Mucosa of stomach (tissue), 1 donor: ENCODE results near the gene TRANK1.
"Not testable (repeated sequence)": the region's sequence is repeated elsewhere in the genome, so short reads cannot be mapped to it uniquely, and the experiment has no call there.

ENCODE experiments used
- H3K27me3 ChIP-seq: one replicate; pipeline ENCODE4 v1.7.0; 2013; ENCODE audit warnings: mild to moderate bottlenecking, low read length; ENCODE audit not compliant: control insufficient read depth, insufficient read depth
- H3K36me3 ChIP-seq: one replicate; pipeline ENCODE4 v1.7.0; 2013; ENCODE audit warnings: low read length; ENCODE audit not compliant: control insufficient read depth, insufficient read depth
- H3K4me1 ChIP-seq: one replicate; pipeline ENCODE4 v1.7.0; 2013; ENCODE audit warnings: mild to moderate bottlenecking, low read length; ENCODE audit not compliant: control insufficient read depth, insufficient read depth
- H3K4me3 ChIP-seq: one replicate; pipeline ENCODE4 v1.7.0; 2013; ENCODE audit warnings: low read length
- H3K9ac ChIP-seq: one replicate; pipeline ENCODE4 v1.7.0; 2013; ENCODE audit warnings: mild to moderate bottlenecking, low read length, moderate library complexity
- H3K9me3 ChIP-seq: one replicate; pipeline ENCODE4 v1.7.0; 2013; ENCODE audit warnings: mild to moderate bottlenecking, low read length, moderate library complexity; ENCODE audit not compliant: control insufficient read depth
- donor health status: Pancreatic carcinoma.

Gene TRANK1

DNA sequence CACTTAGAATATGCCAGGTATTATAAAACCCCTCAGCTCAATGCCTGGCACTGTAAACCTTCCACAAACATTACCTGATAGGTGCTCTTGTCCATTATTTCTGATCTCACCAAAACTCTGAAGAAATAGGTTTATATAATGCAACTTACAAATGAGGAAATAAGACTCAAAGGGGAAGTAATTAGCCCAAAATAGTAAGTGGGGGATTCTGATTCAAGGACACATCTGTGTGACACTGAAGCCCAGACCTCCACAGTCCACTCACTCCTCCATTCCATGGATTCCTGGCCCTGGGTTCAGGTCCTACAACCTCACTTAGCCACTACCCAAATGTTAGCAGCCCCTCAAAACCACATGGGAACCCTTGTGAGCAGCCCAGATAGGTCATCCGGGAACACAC, 49.9 kb downstream of the TRANK1 start:
- H3K27me3 ChIP-seq = no peaks in the 10 kb centered on the region
- H3K36me3 ChIP-seq = peaks cover 4% of the 10 kb centered on the region
- no peaks in the 10 kb centered on the region for H3K9me3 ChIP-seq
- no peak overlapping the region for H3K9ac ChIP-seq
- H3K4me3 ChIP-seq = no peak overlapping the region
- no peaks in the 10 kb centered on the region for H3K4me1 ChIP-seq

DNA sequence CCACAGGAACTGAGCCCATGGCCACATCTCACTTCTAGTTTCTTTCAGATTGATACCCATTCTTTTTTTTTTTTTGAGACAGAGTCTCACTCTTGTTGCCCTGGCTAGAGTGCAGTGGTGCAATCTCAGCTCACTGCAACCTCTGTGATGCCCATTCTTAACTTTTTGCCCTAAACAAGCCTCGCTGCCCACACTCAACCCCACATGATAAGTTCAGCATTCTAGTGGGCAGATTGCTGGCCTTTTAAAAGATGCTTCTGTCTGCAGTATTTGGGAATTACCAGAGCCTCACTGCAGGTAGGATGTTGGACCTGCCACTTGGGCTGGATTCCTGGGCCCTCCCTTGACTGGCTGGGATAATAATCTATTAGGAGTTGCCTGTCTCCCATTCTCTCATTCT, 51.0 kb downstream of the TRANK1 start:
- Histone ChIP-seq H3K27me3 (no peaks in the 10 kb centered on the region), H3K4me3 (no peak overlapping the region), H3K4me1 (no peaks in the 10 kb centered on the region), H3K9ac (no peak overlapping the region), H3K9me3 (no peaks in the 10 kb centered on the region), H3K36me3 (peaks cover 4% of the 10 kb centered on the region)

DNA sequence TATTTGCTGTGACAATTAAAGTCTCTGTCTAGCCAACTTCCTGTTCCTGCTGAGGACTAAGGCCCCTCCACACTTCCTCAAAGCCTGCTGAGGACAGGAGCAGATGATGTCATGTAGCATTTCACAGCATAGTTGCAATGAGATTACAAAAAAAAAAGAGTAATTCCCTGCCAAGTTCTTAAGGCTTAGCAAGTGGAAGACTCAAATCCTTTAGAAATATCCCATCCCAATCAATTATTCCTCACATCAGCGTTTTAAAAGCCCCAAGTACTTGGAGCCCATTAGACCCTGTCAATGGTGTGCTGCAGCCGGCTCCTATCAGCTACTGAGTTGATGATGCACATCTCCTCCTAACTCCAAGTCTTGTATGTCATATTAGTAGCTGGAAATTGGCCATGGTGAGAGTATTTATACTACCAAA, 51.7 kb downstream of the TRANK1 start:
- peaks cover 4% of the 10 kb centered on the region for H3K36me3 ChIP-seq
- H3K27me3 ChIP-seq = no peaks in the 10 kb centered on the region
- no peak overlapping the region for H3K9ac ChIP-seq
- H3K4me3 ChIP-seq = no peak overlapping the region
- no peaks in the 10 kb centered on the region for H3K9me3 ChIP-seq
- H3K4me1 ChIP-seq = no peaks in the 10 kb centered on the region

DNA sequence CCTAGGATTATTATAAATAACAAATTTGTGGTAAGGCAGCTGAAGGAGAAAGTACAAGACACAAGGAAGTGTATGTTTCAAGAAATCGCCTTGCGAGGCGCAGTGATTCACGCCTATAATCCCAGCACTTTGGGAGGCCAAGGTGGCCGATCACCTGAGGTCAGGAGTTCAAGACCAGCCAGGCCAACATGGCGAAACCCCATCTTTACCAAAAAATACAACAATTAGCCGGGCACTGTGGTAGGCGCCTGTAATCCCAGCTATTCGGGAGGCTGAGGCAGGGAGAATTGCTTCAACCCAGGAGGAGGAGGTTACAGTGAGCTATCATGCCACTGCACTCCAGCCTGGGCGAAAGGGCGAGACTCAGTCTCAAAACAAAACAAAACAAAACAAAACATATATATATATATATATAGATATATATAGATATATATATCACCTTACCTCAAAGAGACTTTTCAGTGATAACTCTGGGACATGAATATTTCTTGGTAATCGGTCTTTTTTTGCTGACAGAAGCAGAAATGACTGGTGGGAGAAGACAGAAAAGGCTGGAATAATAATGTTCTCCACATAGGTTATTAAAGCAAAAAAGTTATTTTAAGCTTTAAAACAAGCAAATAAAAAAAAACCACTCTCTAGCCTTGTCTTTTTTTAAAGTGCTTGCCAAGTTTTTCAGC, 52.3 kb downstream of the TRANK1 start:
- Histone ChIP-seq H3K9me3 (no peaks in the 10 kb centered on the region), H3K36me3 (peaks cover 4% of the 10 kb centered on the region), H3K4me3 (no peak overlapping the region), H3K27me3 (no peaks in the 10 kb centered on the region), H3K4me1 (no peaks in the 10 kb centered on the region), H3K9ac (no peak overlapping the region)

DNA sequence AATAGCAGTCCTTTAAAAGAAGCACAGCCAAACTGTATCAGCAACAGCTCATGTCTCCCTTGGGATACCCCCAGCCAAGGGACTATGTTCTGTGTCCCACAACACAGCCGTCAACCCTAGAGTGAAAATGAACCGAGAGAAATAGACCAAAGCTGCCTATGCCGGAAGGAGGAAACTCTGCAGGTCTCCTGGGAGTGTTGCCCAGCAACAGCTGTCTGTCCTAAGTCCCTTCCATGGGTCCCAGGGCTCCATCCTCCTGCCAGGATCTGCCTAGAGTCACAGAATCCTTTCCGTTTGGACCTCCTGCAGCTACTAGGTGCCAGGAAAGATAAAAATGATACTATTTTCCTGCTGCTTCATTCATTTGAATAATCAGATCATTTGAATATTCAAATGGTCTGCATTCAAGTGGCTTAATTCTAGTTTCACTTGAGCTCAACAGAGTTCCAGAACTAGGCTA, 53.1 kb downstream of the TRANK1 start:
- Histone ChIP-seq H3K27me3 (no peaks in the 10 kb centered on the region), H3K9ac (no peak overlapping the region), H3K4me1 (no peaks in the 10 kb centered on the region), H3K9me3 (no peaks in the 10 kb centered on the region), H3K36me3 (peaks cover 4% of the 10 kb centered on the region), H3K4me3 (no peak overlapping the region)

DNA sequence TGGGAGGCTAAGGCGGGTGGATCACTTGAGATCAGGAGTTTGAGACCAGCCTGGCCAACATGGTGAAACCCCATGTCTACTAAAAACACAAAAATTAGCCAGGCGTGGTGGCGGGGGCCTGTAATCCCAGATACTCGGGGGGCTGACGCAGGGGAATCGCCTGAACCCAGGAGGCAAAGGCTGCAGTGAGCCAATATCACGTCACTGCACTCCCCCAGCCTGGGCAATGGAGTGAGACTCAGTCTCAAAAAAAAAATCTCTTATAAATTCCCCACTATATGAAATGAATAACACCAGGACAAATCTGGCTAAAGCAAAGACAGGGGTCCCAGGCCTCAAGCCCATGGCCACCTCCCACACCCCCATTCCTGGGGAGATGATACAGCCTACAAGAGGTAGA, 53.8 kb downstream of the TRANK1 start:
- H3K4me1 ChIP-seq, H3K9me3 ChIP-seq, H3K9ac ChIP-seq, H3K27me3 ChIP-seq, H3K36me3 ChIP-seq, H3K4me3 ChIP-seq: not testable (repeated sequence)

DNA sequence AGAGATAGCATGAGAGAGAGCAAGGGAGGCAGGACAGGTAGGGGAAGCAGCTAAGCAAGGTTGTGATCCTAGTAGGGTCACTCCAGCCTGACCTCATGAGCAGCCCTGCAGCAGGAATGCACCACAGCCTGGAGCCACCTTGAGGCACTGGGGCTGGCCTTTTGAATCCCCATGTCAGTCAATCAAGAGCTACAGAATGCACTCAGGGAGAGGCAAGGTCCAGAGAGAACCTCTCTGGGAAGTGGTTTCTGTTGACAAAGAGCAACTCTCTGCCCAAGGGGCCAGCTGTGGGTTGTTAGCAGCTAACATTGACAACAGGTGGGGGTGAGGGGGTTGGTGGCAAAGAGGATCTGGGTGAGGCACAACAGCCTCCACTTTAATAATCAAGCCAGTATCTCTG, 54.6 kb downstream of the TRANK1 start:
- H3K36me3 ChIP-seq = peaks cover 4% of the 10 kb centered on the region

DNA sequence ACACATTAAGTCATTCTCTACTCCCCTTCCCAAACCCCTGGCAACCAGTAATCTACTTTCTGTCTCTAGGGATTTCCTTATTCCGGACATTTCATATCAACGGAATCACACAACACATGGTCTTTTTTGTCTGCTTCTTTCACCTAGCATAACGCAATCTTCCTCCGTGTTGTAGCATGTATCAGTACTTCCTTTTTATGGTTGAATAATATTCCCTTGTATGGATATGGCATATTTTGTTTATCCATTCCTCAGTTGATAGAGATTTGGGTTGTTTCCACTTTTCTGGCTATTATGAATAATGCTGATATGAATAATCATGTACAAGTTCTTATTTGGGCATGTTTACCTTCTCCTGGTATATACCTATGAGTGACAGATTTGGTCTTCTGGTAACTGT, 63.1 kb downstream of the TRANK1 start:
- Histone ChIP-seq H3K27me3 (no peaks in the 10 kb centered on the region), H3K4me3 (no peak overlapping the region), H3K4me1 (no peaks in the 10 kb centered on the region), H3K36me3 (no peaks in the 10 kb centered on the region), H3K9ac (no peak overlapping the region), H3K9me3 (no peaks in the 10 kb centered on the region)

More for the DNA sequence above, 54.6 kb downstream of the TRANK1 start:
- H3K9ac ChIP-seq = no peak overlapping the region
- H3K4me3 ChIP-seq = no peak overlapping the region
- no peaks in the 10 kb centered on the region for H3K27me3 ChIP-seq
- no peaks in the 10 kb centered on the region for H3K4me1 ChIP-seq
- no peaks in the 10 kb centered on the region for H3K9me3 ChIP-seq

DNA sequence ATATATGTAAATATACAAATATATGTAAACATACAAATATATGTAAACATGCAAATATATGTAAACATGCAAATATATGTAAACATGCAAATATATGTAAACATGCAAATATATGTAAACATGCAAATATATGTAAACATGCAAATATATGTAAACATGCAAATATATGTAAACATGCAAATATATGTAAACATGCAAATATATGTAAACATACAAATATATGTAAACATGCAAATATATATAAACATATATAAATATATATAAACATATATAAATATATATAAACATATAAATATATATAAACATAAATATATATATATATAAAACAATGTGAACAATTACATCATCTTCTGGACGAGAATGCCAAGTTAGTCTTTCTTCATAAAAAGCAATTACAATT, 65.0 kb downstream of the TRANK1 start:
- not testable (repeated sequence) for H3K9ac ChIP-seq, H3K36me3 ChIP-seq, H3K27me3 ChIP-seq, H3K9me3 ChIP-seq, H3K4me1 ChIP-seq, H3K4me3 ChIP-seq

DNA sequence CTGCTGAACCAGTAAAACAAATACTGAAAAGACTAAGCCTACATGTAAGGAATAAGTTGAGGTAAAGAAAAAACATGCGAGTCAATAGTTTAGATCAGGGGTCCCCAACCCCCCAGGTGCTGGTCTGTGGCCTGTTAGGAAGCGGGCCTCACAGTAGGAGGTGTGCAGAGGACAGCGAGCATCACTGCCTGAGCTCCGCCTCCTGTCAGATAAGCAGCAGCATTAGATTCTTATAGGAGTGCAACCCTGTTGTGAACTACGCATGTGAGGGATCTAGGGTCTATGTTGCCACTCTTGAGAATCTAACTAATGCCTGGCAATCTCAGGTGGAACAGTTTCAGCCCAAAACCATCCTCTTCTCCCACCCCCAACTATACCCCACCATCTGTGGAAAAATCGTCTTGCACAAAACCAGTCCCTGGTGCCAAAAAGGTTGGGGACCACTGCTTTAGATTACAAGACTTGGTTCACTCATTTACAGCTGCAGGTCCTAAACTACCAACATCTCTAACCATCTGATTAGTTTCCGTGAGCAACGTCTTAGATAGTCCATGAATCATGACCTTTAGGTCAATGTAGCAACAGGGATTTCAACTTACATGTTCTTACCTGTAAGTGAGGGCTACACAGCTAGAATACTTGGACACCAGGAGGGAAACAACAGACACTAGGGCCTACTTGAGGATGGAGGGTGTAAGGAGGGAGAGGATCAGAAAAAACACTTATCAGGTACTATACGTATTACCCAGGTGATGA, 66.7 kb downstream of the TRANK1 start:
- no peak overlapping the region for H3K9ac ChIP-seq
- H3K4me3 ChIP-seq = no peak overlapping the region
- no peaks in the 10 kb centered on the region for H3K27me3 ChIP-seq
- no peaks in the 10 kb centered on the region for H3K36me3 ChIP-seq
- no peaks in the 10 kb centered on the region for H3K4me1 ChIP-seq
- no peaks in the 10 kb centered on the region for H3K9me3 ChIP-seq

DNA sequence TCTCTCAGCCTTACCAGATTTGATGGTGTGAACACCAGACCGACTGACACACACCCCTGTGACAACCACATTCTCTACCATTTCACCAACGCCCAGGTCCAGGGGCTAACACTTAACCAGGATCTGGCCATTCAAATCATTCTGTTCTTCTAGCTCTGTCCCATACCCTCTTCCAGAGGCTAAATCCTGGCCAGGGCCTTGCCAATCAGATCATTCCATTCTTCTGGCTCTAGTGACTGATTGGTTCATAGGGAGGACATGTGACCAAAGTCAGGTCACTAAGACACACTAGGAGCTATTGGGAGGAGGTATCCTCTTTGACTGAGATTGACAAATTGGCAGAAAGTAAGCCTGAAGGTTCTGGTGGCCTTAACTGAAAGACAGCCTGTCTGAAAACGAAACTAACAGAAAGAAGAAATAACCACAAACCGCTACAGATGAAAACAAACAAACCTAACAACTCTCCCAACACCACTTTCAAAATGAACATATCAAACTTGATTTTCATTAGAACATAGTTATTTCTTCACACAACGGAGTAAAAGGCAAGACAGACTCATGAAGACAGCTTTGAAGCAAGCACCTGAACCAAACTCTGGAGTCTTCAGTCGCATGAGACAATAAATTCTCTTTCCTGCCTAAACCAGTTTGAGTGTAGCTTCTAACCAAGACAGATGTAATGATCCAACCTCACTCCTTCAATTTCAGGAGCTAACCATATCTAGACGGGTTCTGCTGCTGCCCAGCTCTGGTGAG, 68.5 kb downstream of the TRANK1 start:
- H3K4me3 ChIP-seq = no peak overlapping the region
- H3K27me3 ChIP-seq = no peaks in the 10 kb centered on the region
- H3K9ac ChIP-seq = no peak overlapping the region

DNA sequence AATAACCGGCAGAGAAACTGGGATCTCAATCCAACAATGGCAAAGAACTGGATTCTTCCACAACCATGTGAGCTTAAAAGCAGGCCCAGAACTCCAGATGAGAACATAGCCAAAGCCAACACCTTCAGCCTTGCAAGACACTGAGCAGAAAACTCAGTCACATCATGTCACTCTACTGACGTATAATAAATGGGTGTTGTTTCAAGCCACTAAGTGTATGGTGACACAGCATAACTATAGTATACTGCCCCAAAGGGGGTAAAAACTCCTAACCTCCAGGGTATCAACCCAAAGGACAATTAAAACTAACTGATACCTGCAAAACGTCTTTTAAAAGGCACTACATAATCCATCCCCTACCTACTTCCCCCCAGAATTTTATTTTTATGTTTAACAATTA, 69.5 kb downstream of the TRANK1 start:
- Histone ChIP-seq H3K4me1 (no peaks in the 10 kb centered on the region), H3K9me3 (no peaks in the 10 kb centered on the region), H3K9ac (no peak overlapping the region), H3K4me3 (no peak overlapping the region), H3K27me3 (no peaks in the 10 kb centered on the region), H3K36me3 (no peaks in the 10 kb centered on the region)

More for the DNA sequence above, 68.5 kb downstream of the TRANK1 start:
- no peaks in the 10 kb centered on the region for H3K9me3 ChIP-seq
- no peaks in the 10 kb centered on the region for H3K36me3 ChIP-seq
- H3K4me1 ChIP-seq = no peaks in the 10 kb centered on the region
